Peyer's patch (tissue), 4 donors: ENCODE data around the gene EGR2.

Experiments
- CTCF ChIP-seq, 6 experiments: fragments of 450-650 bp in 4 of 6; fragments of 200-600 bp in 2 of 6; sonication (generic) in 1 of 6; IDR thresholded peaks; one replicate each; pipeline ENCODE4 v1.5.1; 2017 to 2019; ENCODE audit warnings: antibody characterized with exemption in 6 of 6, mild to moderate bottlenecking in 3 of 6, moderate library complexity in 1 of 6
- POLR2A ChIP-seq, 2 donors: fragments of 450-650 bp; IDR thresholded peaks; one replicate each; pipeline ENCODE4 v1.5.1; 2017; ENCODE audit warnings: antibody characterized with exemption in 2 of 2, mild to moderate bottlenecking in 2 of 2, moderate library complexity in 2 of 2

GRCh38 chr10:62813453-62813852 lies 2.7 kb downstream of the EGR2 start:
- TF ChIP-seq CTCF (IDR thresholded peaks at IDR 0.05) = no peak
- TF ChIP-seq POLR2A (IDR thresholded peaks at IDR 0.05) = no peak
